ENCODE measurements around the gene PAK1. TPM values are rescaled to one million over a fixed set of nuclear protein-coding genes. Genes with fewer than 3 reads are reported as not detected.

PAK1 gene
- total and polyA plus RNA-seq, 12 donors = 12.4 to 31.5 (median 23.4) TPM

DNA sequence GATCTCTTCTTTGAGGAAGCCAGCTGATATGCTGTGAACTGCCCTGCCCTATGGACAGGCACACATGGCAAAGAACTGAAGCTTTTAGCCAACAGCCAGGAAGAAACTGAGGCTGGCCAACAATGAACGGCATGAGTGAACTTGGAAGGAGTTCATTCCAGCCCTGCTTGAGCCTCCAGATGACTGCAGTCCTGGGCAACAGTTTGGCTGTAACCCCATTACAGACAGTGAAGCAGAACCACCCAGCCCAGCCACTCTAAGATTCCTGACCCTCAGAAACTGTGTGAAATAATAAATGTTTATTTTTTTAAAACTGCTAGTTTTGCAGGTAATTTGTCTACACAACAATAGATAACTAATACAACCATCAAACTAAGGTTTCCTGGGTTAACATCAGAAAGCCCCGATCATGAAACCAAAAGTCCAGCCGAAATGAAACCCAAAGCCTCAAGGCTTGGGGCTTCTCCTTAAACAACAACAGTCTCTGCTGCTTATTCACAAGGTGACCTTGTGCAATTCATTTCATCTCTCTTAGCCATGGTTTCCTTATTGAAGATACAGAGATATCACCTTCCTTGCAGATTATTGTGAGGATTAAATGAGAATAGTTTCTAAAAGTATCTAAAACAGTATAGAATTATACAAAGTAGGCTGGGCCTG, 31.4 kb downstream of the PAK1 start:
- H3K4me3 ChIP-seq = no peak overlapping the region
- WGBS, 4 donors = 83 to 89% (median 89%) methylated on average over 3 of the region's 3 CpGs
- intact Hi-C loops (cut with DNase I) = no loop called here
- TF ChIP-seq POLR2A (IDR thresholded peaks at IDR 0.05) = no peak
- TF ChIP-seq, protein P1, sequence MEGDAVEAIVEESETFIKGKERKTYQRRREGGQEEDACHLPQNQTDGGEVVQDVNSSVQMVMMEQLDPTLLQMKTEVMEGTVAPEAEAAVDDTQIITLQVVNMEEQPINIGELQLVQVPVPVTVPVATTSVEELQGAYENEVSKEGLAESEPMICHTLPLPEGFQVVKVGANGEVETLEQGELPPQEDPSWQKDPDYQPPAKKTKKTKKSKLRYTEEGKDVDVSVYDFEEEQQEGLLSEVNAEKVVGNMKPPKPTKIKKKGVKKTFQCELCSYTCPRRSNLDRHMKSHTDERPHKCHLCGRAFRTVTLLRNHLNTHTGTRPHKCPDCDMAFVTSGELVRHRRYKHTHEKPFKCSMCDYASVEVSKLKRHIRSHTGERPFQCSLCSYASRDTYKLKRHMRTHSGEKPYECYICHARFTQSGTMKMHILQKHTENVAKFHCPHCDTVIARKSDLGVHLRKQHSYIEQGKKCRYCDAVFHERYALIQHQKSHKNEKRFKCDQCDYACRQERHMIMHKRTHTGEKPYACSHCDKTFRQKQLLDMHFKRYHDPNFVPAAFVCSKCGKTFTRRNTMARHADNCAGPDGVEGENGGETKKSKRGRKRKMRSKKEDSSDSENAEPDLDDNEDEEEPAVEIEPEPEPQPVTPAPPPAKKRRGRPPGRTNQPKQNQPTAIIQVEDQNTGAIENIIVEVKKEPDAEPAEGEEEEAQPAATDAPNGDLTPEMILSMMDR (IDR thresholded peaks at IDR 0.05) = no peak
- H3K4me1 ChIP-seq (replicated peaks in 1 of 2) = no peaks in the 10 kb centered on the region
- no peaks in the 10 kb centered on the region for H3K27me3 ChIP-seq
- H3K27ac ChIP-seq = no peak overlapping the region
- no peaks in the 10 kb centered on the region for H3K36me3 ChIP-seq (replicated peaks in 1 of 2)
- DNase-seq = no peak
- no peaks in the 10 kb centered on the region for H3K9me3 ChIP-seq (replicated peaks in 1 of 3)

DNA sequence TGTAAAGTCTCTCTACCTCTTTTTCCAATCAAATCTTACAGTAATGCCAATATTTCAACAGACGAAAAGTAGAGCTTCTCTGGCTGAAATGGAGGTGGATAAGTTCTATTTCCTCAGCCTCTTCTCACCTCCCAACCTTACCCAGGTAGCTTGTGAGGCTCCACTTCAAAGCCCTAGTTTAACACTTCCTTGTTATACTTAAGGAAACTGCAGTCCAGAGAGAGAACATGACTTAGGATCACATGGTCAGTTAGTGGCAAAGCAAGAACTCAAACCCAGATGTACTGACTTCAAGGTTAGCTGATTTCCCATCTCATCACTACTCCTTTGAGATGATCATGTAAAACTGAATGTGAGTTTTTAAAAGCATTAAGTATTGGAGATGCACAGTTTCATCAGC, 32.5 kb downstream of the PAK1 start:
- H3K4me1 ChIP-seq (replicated peaks in 1 of 2) = no peaks in the 10 kb centered on the region
- intact Hi-C loops (cut with DNase I) = no loop called here
- no peak for TF ChIP-seq POLR2A (IDR thresholded peaks at IDR 0.05)
- TF ChIP-seq, protein P1 (IDR thresholded peaks at IDR 0.05) = no peak
- H3K27ac ChIP-seq = no peak overlapping the region
- no peak for DNase-seq
- no peaks in the 10 kb centered on the region for H3K27me3 ChIP-seq
- H3K9me3 ChIP-seq (replicated peaks in 1 of 3) = no peaks in the 10 kb centered on the region
- WGBS, 4 donors = 79 to 87% (median 82%) methylated on average over 1 of the region's 1 CpG
- no peaks in the 10 kb centered on the region for H3K36me3 ChIP-seq (replicated peaks in 1 of 2)
- H3K4me3 ChIP-seq = no peak overlapping the region

DNA sequence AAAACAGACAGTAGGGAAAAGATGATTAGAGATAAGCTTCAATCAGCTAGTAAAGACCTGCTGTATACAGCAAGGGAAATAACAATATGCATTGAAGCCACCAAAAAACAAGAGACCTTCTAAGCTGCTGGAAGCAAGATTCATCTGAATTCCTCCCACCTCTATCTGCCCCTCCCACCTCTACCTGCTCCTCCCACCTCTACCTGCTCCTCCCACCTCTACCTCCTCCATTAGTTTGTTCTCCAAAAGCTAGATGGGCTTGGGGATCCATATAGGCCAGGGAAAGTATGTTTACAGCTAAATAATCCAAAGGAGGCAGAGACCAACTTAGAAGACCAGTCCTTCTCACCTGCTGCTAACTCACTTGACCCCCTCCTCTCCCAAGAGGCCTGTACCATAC, 33.2 kb downstream of the PAK1 start:
- TF ChIP-seq POLR2A (IDR thresholded peaks at IDR 0.05) = no peak
- TF ChIP-seq, protein P1 (IDR thresholded peaks at IDR 0.05) = no peak
- no peak overlapping the region for H3K27ac ChIP-seq
- no peak overlapping the region for H3K4me3 ChIP-seq
- intact Hi-C loops (cut with DNase I) = no loop called here
- H3K27me3 ChIP-seq = no peaks in the 10 kb centered on the region
- H3K4me1 ChIP-seq (replicated peaks in 1 of 2) = no peaks in the 10 kb centered on the region
- H3K9me3 ChIP-seq (replicated peaks in 1 of 3) = no peaks in the 10 kb centered on the region
- H3K36me3 ChIP-seq (replicated peaks in 1 of 2) = no peaks in the 10 kb centered on the region
- no peak for DNase-seq

DNA sequence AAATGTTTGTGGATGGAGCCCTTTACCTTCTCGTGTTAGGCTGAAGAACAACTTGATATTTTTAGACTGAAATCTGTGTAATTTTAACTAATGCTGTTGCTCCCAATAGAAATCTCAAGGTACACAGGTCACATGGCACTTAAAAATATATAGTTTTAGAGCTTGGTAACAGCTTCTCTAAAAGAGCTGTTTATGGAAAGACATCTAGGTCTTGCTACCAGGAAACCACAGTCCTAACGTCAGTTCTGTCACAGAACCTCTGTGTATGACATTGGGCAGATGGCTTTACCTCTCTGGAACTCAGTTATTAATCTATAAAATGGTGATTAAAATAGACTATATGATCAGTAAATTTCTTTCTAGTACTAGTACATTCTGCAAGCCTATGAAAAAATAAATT, 35.4 kb downstream of the PAK1 start:
- Histone ChIP-seq H3K27ac (no peak overlapping the region), H3K4me3 (no peak overlapping the region), H3K9me3 (replicated peaks in 1 of 3) (no peaks in the 10 kb centered on the region), H3K4me1 (replicated peaks in 1 of 2) (no peaks in the 10 kb centered on the region), H3K36me3 (replicated peaks in 1 of 2) (no peaks in the 10 kb centered on the region), H3K27me3 (no peaks in the 10 kb centered on the region)
- intact Hi-C loops (cut with DNase I) = no loop called here
- no peak for DNase-seq
- TF ChIP-seq POLR2A (IDR thresholded peaks at IDR 0.05) = no peak
- TF ChIP-seq, protein P1 (IDR thresholded peaks at IDR 0.05) = no peak
- 85 to 92% (median 89%) methylated on average over 2 of the region's 2 CpGs for WGBS, 4 donors
